Hepatocyte (in vitro differentiated cells): ENCODE measurements around the gene TXLNG.

ENCODE experiments used
- EZH2 ChIP-seq: fragments of 200-600 bp; sonication (generic); IDR thresholded peaks from 2 replicates; pipeline ENCODE4 v1.6.1; 2016; ENCODE audit warnings: antibody characterized with exemption, mild to moderate bottlenecking, borderline replicate concordance
- TF ChIP-seq, protein P1 (sequence below): fragments of 200-600 bp; sonication (generic); IDR thresholded peaks from 2 replicates; pipeline ENCODE4 v1.5.1; 2016; ENCODE audit warnings: antibody characterized with exemption, mild to moderate bottlenecking; ENCODE audit not compliant: poor library complexity

DNA sequence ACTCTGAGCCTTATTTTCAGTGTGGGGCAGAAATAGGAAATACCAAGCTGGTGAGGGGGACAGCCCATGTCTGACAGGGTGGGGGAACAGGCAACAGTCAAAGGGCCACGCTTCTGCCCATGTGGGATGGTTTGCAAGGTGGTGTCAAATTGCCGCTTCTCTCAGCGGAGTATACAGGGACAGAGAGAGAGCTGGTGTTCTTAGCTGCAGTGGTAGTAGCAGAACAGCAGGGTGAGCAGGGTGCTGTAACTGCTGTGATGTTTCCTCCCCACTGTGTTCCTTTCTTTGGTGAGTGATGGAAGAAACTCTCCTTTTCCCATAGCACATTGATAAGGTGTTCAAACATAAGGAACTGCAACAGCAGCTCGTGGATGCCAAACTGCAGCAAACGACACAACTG is 46.0 kb downstream of the TXLNG start:
- TF ChIP-seq, protein P1, sequence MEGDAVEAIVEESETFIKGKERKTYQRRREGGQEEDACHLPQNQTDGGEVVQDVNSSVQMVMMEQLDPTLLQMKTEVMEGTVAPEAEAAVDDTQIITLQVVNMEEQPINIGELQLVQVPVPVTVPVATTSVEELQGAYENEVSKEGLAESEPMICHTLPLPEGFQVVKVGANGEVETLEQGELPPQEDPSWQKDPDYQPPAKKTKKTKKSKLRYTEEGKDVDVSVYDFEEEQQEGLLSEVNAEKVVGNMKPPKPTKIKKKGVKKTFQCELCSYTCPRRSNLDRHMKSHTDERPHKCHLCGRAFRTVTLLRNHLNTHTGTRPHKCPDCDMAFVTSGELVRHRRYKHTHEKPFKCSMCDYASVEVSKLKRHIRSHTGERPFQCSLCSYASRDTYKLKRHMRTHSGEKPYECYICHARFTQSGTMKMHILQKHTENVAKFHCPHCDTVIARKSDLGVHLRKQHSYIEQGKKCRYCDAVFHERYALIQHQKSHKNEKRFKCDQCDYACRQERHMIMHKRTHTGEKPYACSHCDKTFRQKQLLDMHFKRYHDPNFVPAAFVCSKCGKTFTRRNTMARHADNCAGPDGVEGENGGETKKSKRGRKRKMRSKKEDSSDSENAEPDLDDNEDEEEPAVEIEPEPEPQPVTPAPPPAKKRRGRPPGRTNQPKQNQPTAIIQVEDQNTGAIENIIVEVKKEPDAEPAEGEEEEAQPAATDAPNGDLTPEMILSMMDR, result no peak
- TF ChIP-seq EZH2, result no peak
